Stimulated activated effector memory CD8-positive, alpha-beta T cell treated with anti-CD3 and anti-CD28 coated beads, Interleukin-12 subunit alpha, Interleukin-12 subunit beta, amount 100 ng/mL, for 72 hours (primary cell): Measurements from ENCODE around the gene CD151.

Source experiments
- ATAC-seq: fragments of 150-1000 bp; cut with Tn5 transposase; 2 replicates; pipeline ENCODE4 v1.10.0; 2021
- DNase-seq, 2 donors: peaks; one replicate each; pipeline ENCODE4 v3.0.0; 2021 to 2022; ENCODE audit warnings: low spot score in 2 of 2
- H3K27ac Mint-ChIP-seq: one replicate; pipeline ENCODE4 v1.8.0; 2022; ENCODE audit warnings: mild to moderate bottlenecking, mixed read lengths
- H3K36me3 Mint-ChIP-seq: one replicate; pipeline ENCODE4 v1.8.0; 2022; ENCODE audit warnings: mild to moderate bottlenecking, mixed read lengths
- H3K4me1 Mint-ChIP-seq: one replicate; pipeline ENCODE4 v1.8.0; 2022; ENCODE audit warnings: mixed read lengths
- H3K4me3 Mint-ChIP-seq: one replicate; pipeline ENCODE4 v1.8.0; 2022; ENCODE audit warnings: mild to moderate bottlenecking, mixed read lengths
- H3K9me3 Mint-ChIP-seq: one replicate; pipeline ENCODE4 v1.8.0; 2022; ENCODE audit warnings: mixed read lengths

CD151 gene

DNA sequence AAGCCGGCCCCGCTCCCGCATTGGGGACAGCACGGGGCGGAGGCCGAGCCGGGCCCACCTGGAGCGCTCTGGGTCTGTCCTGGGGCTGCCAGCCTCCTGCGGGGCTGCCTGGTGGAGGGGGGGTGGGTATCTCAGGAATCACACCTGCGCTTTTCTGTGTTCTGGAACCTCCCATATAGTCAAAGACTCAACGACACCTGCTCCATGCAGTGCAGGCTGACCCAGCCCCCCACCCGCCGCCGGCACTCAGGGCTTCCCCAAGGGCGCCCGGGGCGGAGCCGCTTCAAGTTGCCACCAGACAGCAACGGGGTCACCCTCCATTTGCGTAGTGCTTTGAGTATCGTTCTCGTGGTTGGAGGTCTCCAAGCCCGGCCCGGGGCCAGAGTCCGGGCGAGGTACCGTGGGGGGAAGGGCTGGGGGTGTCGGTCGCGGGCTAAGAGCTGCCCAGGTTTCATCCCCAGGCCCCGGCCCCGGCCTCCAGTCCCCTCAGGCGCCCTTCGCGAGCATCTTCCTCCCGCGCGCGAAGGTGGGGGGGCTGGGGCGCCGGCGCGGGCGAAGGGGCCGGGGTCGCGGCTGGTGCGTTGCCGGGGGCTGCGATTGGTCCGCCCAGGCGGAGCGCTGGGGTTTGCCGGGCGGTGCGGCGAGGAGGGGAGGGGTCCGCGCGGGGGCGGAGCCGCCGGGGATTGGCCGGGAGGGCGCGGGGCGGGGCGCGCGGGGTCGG lies 16.5 kb downstream of the CD151 start:
- Mint-ChIP-seq H3K4me1 (peaks cover 6% of the 10 kb centered on the region), H3K27ac (no peak overlapping the region), H3K36me3 (no peaks in the 10 kb centered on the region), H3K9me3 (no peaks in the 10 kb centered on the region), H3K4me3 (peak overlapping the region; percentile 60)
- no peak for ATAC-seq
- no peak for DNase-seq

GRCh38 chr11:849951-850774 lies 17.4 kb downstream of the CD151 start:
- peaks cover 6% of the 10 kb centered on the region for H3K4me1 Mint-ChIP-seq
- H3K9me3 Mint-ChIP-seq: no peaks in the 10 kb centered on the region
- ATAC-seq (no peak), DNase-seq (no peak)
- H3K4me3 Mint-ChIP-seq: peak overlapping the region; percentile 26
- H3K36me3 Mint-ChIP-seq: no peaks in the 10 kb centered on the region
- H3K27ac Mint-ChIP-seq: no peak overlapping the region

GRCh38 chr11:850775-851763 lies 18.3 kb downstream of the CD151 start:
- H3K4me1 Mint-ChIP-seq: peaks cover 6% of the 10 kb centered on the region
- DNase-seq (no peak), ATAC-seq (no peak)
- H3K4me3 Mint-ChIP-seq: no peak overlapping the region
- no peaks in the 10 kb centered on the region for H3K9me3 Mint-ChIP-seq
- no peak overlapping the region for H3K27ac Mint-ChIP-seq
- no peaks in the 10 kb centered on the region for H3K36me3 Mint-ChIP-seq

- Mint-ChIP-seq H3K4me3 (no peak overlapping the region), H3K9me3 (no peaks in the 10 kb centered on the region)
- no peak for ATAC-seq
Observed at GRCh38 chr11:852762-853161, 20.0 kb downstream of the CD151 start.

DNA sequence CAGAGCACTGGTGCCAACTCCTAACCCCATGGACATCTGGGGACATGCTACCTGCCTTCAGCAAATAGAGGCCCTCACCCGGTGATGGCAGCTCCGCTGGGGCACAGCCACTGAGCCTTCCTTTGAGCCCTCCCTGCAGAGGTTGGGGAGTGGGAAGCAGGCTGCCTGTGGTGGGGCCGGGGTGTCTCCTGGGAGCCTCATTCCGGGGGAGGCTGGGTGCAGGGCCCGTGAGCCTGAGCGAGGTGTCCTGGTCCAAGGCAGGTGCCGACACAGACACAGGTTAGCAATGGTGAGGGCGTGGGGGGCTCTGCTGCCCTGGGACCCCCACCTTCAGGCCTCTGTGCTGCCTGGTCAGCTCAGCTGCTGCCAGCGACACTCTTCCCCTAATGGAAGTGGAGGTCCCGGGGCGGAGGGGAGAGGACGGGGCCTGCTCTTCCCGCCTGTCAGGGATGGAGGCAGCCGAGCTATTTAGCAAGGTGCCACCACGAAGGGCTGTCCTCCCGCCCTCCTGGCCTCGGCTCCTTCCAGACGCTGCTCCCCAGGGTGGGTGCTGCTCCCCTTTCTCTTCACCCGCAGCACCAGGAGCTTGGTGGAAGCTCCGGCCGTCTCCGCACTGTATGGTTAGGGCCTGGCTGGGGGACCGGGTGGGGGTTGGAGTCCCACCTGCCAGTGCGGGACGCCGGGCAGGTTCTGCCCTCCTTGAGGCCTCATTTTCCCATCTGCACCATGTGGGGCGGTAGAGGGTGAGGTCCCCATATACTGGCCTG lies 21.1 kb downstream of the CD151 start:
- DNase-seq (no peak), ATAC-seq (no peak)
- H3K36me3 Mint-ChIP-seq: peaks cover 1% of the 10 kb centered on the region
- H3K4me3 Mint-ChIP-seq: no peak overlapping the region
- peaks cover 7% of the 10 kb centered on the region for H3K4me1 Mint-ChIP-seq
- H3K9me3 Mint-ChIP-seq: no peaks in the 10 kb centered on the region
- H3K27ac Mint-ChIP-seq: no peak overlapping the region

More at GRCh38 chr11:852762-853161, 20.0 kb downstream of the CD151 start:
- Mint-ChIP-seq H3K27ac (no peak overlapping the region), H3K36me3 (no peaks in the 10 kb centered on the region), H3K4me1 (peaks cover 13% of the 10 kb centered on the region)
- no peak for DNase-seq

DNA sequence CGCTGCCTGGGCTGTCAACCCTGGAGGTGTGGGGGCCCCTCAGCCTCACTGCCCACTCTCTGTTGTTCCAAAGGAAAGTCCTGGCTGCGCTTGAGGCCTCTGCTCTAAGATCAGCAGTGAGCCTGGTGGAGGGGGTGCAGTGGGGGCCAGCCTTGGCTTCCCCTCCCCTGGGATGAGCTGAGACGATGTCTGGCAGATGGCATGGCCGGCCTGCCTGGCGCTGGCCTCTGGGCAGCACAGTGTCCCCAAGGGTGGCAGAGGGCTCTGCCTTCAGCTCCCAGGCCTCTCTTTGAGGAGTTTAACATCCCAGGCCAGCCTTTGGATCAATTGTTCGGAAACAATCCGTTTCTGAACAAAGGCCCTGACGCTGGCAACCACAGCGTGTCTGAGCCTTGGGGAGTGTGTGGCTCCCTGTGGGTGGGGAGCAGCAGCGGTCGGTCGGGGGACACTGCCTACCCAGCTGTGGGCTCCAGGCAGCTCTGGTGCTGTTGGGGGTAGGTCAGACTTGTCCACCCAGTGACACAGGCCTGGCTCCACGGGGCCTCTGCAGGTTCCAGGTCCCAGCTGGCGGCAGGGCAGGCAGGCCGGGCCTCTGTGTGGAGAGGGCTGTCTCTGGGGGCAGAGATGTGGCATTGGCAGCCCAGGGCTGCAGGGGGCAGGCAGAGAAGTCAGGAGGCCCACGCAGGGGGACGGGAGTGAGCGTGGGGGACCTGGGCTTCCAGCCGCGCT lies 22.0 kb downstream of the CD151 start:
- Mint-ChIP-seq H3K36me3 (peaks cover 5% of the 10 kb centered on the region), H3K4me1 (peaks cover 7% of the 10 kb centered on the region), H3K9me3 (no peaks in the 10 kb centered on the region), H3K27ac (no peak overlapping the region), H3K4me3 (no peak overlapping the region)
- ATAC-seq: no peak
- no peak for DNase-seq

GRCh38 chr11:855330-855674 lies 22.6 kb downstream of the CD151 start:
- H3K36me3 Mint-ChIP-seq: peaks cover 5% of the 10 kb centered on the region
- DNase-seq: no peak

DNA sequence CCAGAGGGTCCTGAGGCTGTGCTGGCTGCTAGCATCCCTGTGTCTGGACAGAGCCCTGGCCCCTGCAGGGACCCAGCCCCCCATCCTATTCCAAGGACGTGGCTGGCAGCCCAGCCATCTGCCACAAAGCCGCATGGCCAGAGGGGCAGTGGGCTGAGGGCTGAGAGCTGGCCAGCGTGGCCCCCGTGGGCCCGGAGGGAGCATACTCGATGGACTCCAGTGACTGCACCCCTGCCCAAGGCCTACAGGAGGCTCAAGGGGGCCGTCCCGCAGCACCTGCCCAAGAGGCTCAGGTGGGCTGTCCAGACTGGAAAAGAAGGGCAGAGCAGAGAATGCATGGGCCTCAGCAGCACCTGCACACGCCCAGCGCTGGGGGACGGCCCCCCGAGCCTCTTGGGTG lies 23.0 kb downstream of the CD151 start:
- peak overlapping the region; percentile 37 for H3K27ac Mint-ChIP-seq
- H3K36me3 Mint-ChIP-seq: peaks cover 5% of the 10 kb centered on the region
- ATAC-seq: no peak
- peaks cover 7% of the 10 kb centered on the region for H3K4me1 Mint-ChIP-seq
- no peak overlapping the region for H3K4me3 Mint-ChIP-seq
- no peaks in the 10 kb centered on the region for H3K9me3 Mint-ChIP-seq
- DNase-seq: no peak

More at GRCh38 chr11:855330-855674, 22.6 kb downstream of the CD151 start:
- Mint-ChIP-seq H3K4me3 (no peak overlapping the region), H3K4me1 (peaks cover 7% of the 10 kb centered on the region), H3K27ac (no peak overlapping the region), H3K9me3 (no peaks in the 10 kb centered on the region)
- ATAC-seq: no peak

DNA sequence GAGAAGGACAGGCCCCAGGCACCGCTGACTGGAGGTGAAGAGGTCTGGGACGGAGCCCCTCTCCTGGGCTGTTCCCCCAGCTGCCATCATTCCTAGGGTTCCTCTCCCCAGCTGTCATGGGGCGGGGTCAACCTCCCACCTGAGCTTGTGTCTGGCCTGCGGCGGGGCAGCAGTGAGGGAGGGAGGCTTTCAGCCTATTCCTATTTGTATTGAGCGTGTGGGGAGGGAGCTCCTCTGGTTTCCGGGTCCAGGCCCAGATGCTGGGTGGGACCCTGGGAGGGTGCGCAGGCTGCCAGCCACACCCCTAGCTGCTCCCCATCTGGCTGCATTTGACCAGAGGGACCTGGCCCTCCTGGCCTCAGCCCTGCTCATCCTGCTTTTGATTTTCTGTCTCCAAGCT lies 23.6 kb downstream of the CD151 start:
- Mint-ChIP-seq H3K9me3 (no peaks in the 10 kb centered on the region), H3K4me1 (peaks cover 7% of the 10 kb centered on the region), H3K4me3 (no peak overlapping the region), H3K27ac (peak overlapping the region; percentile 87), H3K36me3 (peaks cover 5% of the 10 kb centered on the region)
- DNase-seq: no peak
- no peak for ATAC-seq

- Mint-ChIP-seq H3K27ac (no peak overlapping the region), H3K4me1 (peaks cover 7% of the 10 kb centered on the region), H3K9me3 (no peaks in the 10 kb centered on the region), H3K4me3 (no peak overlapping the region), H3K36me3 (peaks cover 16% of the 10 kb centered on the region)
- ATAC-seq (no peak), DNase-seq (no peak)
Observed at GRCh38 chr11:858053-858761, 25.5 kb downstream of the CD151 start.

DNA sequence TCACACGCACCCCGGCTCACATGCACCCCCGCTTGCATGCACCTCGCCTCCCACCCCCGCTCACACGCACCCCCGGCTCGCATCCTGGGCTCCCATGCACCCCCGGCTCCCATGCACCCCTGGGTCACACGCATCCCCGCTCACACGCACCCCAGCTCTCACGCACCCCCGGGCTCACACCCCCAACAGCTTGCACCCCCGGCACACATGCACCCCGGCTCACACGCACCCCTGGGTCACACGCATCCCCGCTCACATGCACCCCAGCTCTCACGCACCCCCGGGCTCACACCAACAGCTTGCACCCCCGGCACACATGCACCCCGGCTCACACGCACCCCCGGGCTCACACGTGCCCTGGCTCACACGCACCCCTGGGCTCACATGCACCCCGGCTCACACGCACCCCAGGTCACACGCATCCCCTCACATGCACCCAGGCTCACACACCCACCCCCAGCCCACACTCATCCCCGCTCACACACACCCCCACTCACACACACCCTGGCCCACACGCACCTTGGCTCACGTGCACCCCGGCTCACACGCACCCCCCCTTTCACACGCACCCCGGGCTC lies 26.1 kb downstream of the CD151 start:
- Mint-ChIP-seq H3K4me1 (peaks cover 7% of the 10 kb centered on the region), H3K9me3 (no peaks in the 10 kb centered on the region), H3K27ac (no peak overlapping the region), H3K4me3 (no peak overlapping the region), H3K36me3 (peaks cover 23% of the 10 kb centered on the region)
- no peak for DNase-seq
- ATAC-seq: no peak

- no peak for DNase-seq
- no peak for ATAC-seq
- peaks cover 7% of the 10 kb centered on the region for H3K4me1 Mint-ChIP-seq
- no peaks in the 10 kb centered on the region for H3K9me3 Mint-ChIP-seq
- H3K36me3 Mint-ChIP-seq: peaks cover 25% of the 10 kb centered on the region
- H3K27ac Mint-ChIP-seq: no peak overlapping the region
- no peak overlapping the region for H3K4me3 Mint-ChIP-seq
Observed at GRCh38 chr11:859394-860131, 26.8 kb downstream of the CD151 start.
